Breast epithelium (tissue), 4 donors: ENCODE data around the gene CLGN. TPM values are rescaled to one million over a fixed set of nuclear protein-coding genes. Genes with fewer than 3 reads are reported as not detected.

Experiments used
- DNase-seq, 2 donors: peaks; one replicate each; pipeline ENCODE4 v3.0.0-alpha.2; 2019; ENCODE audit warnings: low spot score in 2 of 2
- H3K27ac ChIP-seq, 2 donors: fragments of 200-600 bp; sonication (generic) in 1 of 2; one replicate each; pipeline ENCODE4 v1.5.1; 2016 to 2019; ENCODE audit warnings: mild to moderate bottlenecking in 1 of 2
- H3K27me3 ChIP-seq, 2 donors: fragments of 200-600 bp; sonication (generic) in 1 of 2; one replicate each; pipeline versions ENCODE4 v1.5.1 to v1.6.0; 2017 to 2019; ENCODE audit warnings: control low read depth in 1 of 2, mild to moderate bottlenecking in 1 of 2
- H3K36me3 ChIP-seq: fragments of 200-600 bp; one replicate; pipeline ENCODE4 v1.5.1; 2019
- H3K4me1 ChIP-seq, 2 donors: fragments of 200-600 bp; sonication (generic); one replicate each; pipeline ENCODE4 v1.5.1; 2016 to 2019; ENCODE audit warnings: control low read depth in 1 of 2
- H3K4me3 ChIP-seq, 3 donors: fragments of 200-600 bp; sonication (generic); 1 replicate in 2 of 3; 2 replicates in 1 of 3; pipeline ENCODE4 v1.5.1; 2016 to 2019; ENCODE audit warnings: mild to moderate bottlenecking in 3 of 3, moderate library complexity in 2 of 3
- H3K9me3 ChIP-seq, 2 donors: fragments of 200-600 bp; sonication (generic) in 1 of 2; one replicate each; pipeline ENCODE4 v1.5.1; 2016 to 2019; ENCODE audit warnings: control low read depth in 1 of 2
- POLR2A ChIP-seq: fragments of 450-650 bp; IDR thresholded peaks from one replicate; pipeline ENCODE4 v1.6.1; 2016; ENCODE audit warnings: antibody characterized with exemption, mild to moderate bottlenecking, moderate library complexity
- POLR2AphosphoS5 ChIP-seq, 3 donors: sonication (generic); formaldehyde crosslinking; IDR thresholded peaks; one replicate each; pipeline ENCODE4 v1.6.1; 2017; ENCODE audit warnings: antibody characterized with exemption in 3 of 3
- intact Hi-C: fragments of 100-400 bp; cut with DNase I; formaldehyde crosslinking; loops from one replicate; pipeline ENCODE4 v1.15.1; 2023; ENCODE audit warnings: low total_unique reads
- total RNA-seq, 3 donors: library from RNA; depleted of rRNA; stranded (reverse); fragments of >200 nt; gene quantifications; one replicate each; pipeline ENCODE4 v1.1.0, GENCODE V29; 2016
- TF ChIP-seq, protein P1 (sequence below), 3 donors: fragments of 450-650 bp; IDR thresholded peaks; one replicate each; pipeline ENCODE4 v1.5.1; 2016 to 2017; ENCODE audit warnings: antibody characterized with exemption in 3 of 3, mild to moderate bottlenecking in 3 of 3, moderate library complexity in 3 of 3

The CLGN gene
- total RNA-seq: 1 to 10 TPM in 2 of 3 donors, under 1 TPM in 1; 0.32 to 5.2 (median 1.6) TPM

DNA sequence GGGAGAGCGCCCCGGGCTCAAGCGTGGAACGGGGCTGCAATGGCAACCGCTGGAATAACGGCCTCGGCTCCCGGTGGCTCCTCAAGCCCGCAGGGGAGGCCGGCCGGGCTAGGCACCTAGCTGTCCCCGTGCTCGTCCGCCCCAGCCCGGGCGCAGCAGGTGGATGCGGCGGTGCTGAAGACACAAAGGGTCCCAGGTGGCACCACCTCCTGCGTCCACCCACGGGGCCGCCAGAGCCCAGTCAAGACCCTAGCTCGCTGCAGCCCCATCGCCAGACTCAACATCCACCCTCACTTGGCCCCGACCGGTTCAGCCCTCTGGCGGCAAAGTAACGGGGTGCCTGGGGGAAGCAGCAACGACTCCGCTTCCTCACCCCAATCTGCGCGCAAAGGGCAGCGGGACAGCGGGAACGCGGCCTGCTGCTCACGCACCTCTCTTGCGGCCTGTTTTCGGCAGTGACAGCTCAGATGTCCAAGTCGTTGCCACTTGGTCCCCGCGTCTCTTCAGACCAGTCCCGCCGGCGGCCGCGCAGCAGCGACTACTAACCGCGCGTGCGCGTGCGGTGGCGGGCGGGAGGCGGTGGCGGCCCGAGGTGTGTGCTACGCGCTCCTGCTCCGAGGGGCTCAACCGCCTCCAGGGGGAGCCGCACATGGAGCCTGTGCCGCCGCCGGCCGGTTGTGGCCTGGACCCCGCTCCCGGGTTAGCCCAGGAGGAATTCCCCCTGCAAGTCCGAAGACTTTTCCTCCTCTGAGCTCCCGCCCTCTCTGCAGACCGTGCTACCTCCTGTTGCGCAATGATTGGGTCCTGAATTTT lies at the start of gene CLGN:
Gene CLGN, minus strand, starts transcription at position 543 of the 813 bp plus-strand sequence. CDS start 14,570 bp downstream, outside the sequence.
- no peaks in the 10 kb centered on the region for H3K36me3 ChIP-seq
- H3K4me1 ChIP-seq: peaks cover 0 to 5% of the 10 kb centered on the region in 2 donors
- peak within 1 kb of the TSS; percentile 48 to 75 (median 56) for H3K4me3 ChIP-seq
- DNase-seq: peak in 1 of 2 donors; percentile 52
- no peak within 1 kb of the TSS for H3K27ac ChIP-seq
- no peaks in the 10 kb centered on the region for H3K9me3 ChIP-seq
- TF ChIP-seq POLR2A (no peak), POLR2AphosphoS5 (IDR thresholded peaks at IDR 0.05) (no peak)
- TF ChIP-seq, protein P1, sequence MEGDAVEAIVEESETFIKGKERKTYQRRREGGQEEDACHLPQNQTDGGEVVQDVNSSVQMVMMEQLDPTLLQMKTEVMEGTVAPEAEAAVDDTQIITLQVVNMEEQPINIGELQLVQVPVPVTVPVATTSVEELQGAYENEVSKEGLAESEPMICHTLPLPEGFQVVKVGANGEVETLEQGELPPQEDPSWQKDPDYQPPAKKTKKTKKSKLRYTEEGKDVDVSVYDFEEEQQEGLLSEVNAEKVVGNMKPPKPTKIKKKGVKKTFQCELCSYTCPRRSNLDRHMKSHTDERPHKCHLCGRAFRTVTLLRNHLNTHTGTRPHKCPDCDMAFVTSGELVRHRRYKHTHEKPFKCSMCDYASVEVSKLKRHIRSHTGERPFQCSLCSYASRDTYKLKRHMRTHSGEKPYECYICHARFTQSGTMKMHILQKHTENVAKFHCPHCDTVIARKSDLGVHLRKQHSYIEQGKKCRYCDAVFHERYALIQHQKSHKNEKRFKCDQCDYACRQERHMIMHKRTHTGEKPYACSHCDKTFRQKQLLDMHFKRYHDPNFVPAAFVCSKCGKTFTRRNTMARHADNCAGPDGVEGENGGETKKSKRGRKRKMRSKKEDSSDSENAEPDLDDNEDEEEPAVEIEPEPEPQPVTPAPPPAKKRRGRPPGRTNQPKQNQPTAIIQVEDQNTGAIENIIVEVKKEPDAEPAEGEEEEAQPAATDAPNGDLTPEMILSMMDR (IDR thresholded peaks at IDR 0.05): no peak
- H3K27me3 ChIP-seq: peaks cover 0 to 8% of the 10 kb centered on the region in 2 donors
- intact Hi-C loops: no loop called here

DNA sequence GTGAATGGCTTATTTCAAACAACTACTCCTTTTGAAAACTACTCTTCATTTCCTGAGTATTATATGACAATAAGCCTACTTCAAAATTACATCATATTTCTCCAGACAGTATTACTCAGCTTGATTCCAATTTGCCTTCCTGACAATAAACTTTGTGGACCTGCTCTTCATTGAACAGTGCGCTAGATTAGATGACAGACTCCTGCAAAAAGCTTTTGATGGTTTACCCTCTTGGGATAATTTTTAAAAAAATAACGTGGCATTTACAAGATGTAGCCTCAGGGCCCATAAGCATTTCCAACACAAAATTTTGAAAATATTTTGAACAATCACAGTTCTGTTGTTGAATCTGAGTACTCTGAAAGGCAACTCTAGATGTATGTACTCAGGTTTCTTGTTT lies 44.7 kb upstream of the CLGN start:
- TF ChIP-seq POLR2A (no peak), POLR2AphosphoS5 (IDR thresholded peaks at IDR 0.05) (no peak)
- TF ChIP-seq, protein P1 (IDR thresholded peaks at IDR 0.05): no peak

DNA sequence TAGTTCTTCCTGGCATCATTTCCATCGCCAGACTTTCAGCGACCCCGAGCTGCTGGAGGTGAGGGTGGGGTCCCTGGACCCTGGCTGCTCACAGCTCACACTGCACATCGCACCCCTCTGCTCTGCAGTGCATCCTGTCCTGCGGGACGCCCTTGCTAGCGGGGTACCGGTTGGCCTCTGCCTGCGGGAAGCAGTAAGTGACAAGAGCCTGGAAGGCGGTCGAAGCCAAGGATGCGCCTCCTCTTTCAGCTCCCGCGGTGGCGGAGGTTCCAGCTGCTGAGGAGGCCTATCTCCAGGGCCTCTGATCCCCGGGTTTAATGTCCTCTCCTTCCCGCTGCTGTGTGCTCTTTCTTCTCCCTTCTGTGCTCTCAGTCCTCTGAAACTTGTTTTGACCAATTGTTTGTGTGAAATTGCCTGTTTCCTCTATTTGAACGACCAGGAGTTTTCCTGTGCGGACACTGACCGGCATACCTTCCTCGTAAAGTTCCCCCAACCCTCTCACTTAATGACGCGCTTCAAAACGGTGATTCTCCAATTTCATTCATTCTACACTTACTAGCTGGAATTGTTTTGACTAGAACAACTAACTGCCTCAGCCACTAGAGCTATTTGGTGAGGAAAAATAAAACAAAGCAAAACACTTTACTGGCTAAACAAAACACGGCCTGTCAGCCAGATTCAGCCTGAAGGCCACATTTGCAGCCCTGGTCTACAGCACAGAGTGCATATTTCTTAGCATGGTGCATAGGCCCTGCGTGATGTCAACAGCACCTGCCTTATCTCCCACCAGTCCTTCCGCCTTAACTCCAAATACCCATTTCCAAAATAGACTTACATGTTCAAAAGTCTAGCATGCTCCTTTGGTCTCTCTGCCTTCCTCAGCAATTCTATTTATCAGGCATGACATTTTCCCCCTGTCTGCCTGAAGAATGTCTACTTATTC lies 42.6 kb upstream of the CLGN start:
- DNase-seq: no peak
- Histone ChIP-seq H3K4me3 (no peak overlapping the region), H3K4me1 (no peaks in the 10 kb centered on the region), H3K9me3 (no peaks in the 10 kb centered on the region), H3K36me3 (no peaks in the 10 kb centered on the region), H3K27ac (no peak overlapping the region), H3K27me3 (no peaks in the 10 kb centered on the region)
- TF ChIP-seq POLR2AphosphoS5 (IDR thresholded peaks at IDR 0.05) (no peak), POLR2A (no peak)
- TF ChIP-seq, protein P1 (IDR thresholded peaks at IDR 0.05): no peak
- intact Hi-C loops: no loop called here

More for the DNA sequence above, 44.7 kb upstream of the CLGN start:
- H3K36me3 ChIP-seq: no peaks in the 10 kb centered on the region
- intact Hi-C loops: no loop called here
- no peak overlapping the region for H3K4me3 ChIP-seq
- H3K27me3 ChIP-seq: no peaks in the 10 kb centered on the region
- H3K4me1 ChIP-seq: no peaks in the 10 kb centered on the region
- no peaks in the 10 kb centered on the region for H3K9me3 ChIP-seq
- DNase-seq: no peak
- no peak overlapping the region for H3K27ac ChIP-seq

GRCh38 chr4:140466146-140466545 lies 38.7 kb upstream of the CLGN start:
- H3K36me3 ChIP-seq: no peaks in the 10 kb centered on the region
- no peak for DNase-seq
- no peaks in the 10 kb centered on the region for H3K27me3 ChIP-seq
- H3K4me1 ChIP-seq: no peaks in the 10 kb centered on the region
- intact Hi-C loops: no loop called here
- TF ChIP-seq, protein P1 (IDR thresholded peaks at IDR 0.05): no peak
- TF ChIP-seq POLR2A: no peak
- TF ChIP-seq POLR2AphosphoS5 (IDR thresholded peaks at IDR 0.05): no peak
- no peaks in the 10 kb centered on the region for H3K9me3 ChIP-seq
- no peak overlapping the region for H3K27ac ChIP-seq
- H3K4me3 ChIP-seq: no peak overlapping the region
